Measurements from ENCODE around the gene LAMB3. TPM values are rescaled to one million over a fixed set of nuclear protein-coding genes. Genes with fewer than 3 reads are reported as not detected.

The LAMB3 gene
- total and polyA plus RNA-seq, 10 of the 15 experiments (the other 5 are each of a cell fraction or from before 2014, with no cell fraction given): 0.04 to 1.8 (median 0.10) TPM; not detected in 1

DNA sequence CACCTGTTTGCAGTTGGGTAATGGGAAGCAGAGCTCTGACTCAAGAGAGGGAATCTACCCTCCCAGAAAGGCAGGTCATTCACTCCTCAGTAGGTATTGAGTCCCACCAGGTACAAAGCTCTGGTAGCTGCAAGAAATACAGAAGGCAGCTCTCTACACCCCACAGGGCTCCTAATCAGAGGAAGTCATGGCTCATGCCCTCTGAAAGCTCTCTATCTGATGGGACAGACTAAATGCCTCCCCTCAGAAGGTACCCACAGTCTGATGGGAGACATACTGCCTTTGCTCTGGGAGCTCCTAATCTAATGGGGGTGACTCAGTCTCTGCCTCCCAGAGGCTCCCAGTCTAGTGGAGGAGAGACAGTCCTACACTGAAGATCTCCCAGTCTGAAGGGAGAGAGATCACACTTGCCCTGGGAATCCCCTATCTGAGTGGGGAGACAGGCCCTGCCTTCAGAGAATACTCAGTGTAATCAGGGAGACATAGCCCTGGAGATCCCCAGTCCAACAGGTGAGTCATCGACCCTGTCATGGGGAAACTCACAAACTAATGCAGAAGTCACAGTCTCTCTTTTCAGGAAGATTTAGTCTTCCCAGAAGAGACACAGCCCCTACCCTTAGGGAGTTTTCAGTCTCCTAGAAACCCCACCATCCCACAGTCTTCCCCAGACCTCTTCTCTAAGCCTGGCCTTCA lies 45.0 kb downstream of the LAMB3 start:
- Histone ChIP-seq H3K79me2 (ENCODE audit: control insufficient read depth, insufficient read depth, low read length) (no peaks in the 10 kb centered on the region), H3K27ac (ENCODE audit: control insufficient read depth, insufficient read depth) (peak overlapping the region; percentile 45; the same call in 1 of the 2 replicates), H3K4me1 (ENCODE audit: control insufficient read depth, insufficient read depth, low read length) (peaks cover 10% of the 10 kb centered on the region), H3K9me3 (replicated peaks; ENCODE audit: control insufficient read depth, insufficient read depth, low read length) (no peaks in the 10 kb centered on the region), H3K4me2 (ENCODE audit: control insufficient read depth, insufficient read depth) (peak overlapping the region; percentile 69), H3K9ac (ENCODE audit: control insufficient read depth, insufficient read depth, low read length) (peak overlapping the region; percentile 13; the same call in 1 of the 2 replicates), H2AFZ (ENCODE audit: control insufficient read depth, low read depth, low read length) (peak overlapping the region; percentile 68), H3K4me3 (no peak overlapping the region), H4K20me1 (ENCODE audit: control insufficient read depth, insufficient read depth) (no peaks in the 10 kb centered on the region), H3K36me3 (ENCODE audit: control insufficient read depth in 2 of 2, insufficient read depth in 2 of 2, low read length in 1 of 2) (no peaks in the 10 kb centered on the region), H3K27me3 (replicated peaks in 1 of 2; ENCODE audit: control insufficient read depth in 2 of 2, insufficient read depth in 2 of 2, low read length in 1 of 2) (no peaks in the 10 kb centered on the region)
- POLR2A ChIA-PET: interaction anchor here (0.7 to 2.2 kb wide), 8 partner anchors 9 to 69 kb away, joined by 3 to 16 read pairs (median 4); partner anchors contain the start of gene G0S2
- CTCF ChIA-PET: interaction anchor here (0.6 to 15.5 kb wide), 16 partner anchors 9 to 358 kb away, joined by 3 to 211 read pairs (median 7); partner anchors contain the start of genes CAMK1G and G0S2
- no TSS peak for BruUV-seq (replicated peaks)
- 0% methylated on average over 1 of the region's 1 CpG for WGBS (ENCODE audit: insufficient coverage, insufficient replicate concordance, low lambda C conversion rate, missing lambda C conversion rate)
- DNase-seq (ENCODE audit: low read depth, low spot score): peak; percentile 48
- in situ Hi-C loops (cut with MboI): no loop called here
- intact Hi-C loops (cut with micrococcal nuclease; ENCODE audit: unreplicated experiment): loop anchor here (10.0 kb wide), 1 partner anchor 138 kb away; no protein-coding TSS in a partner anchor
- peak; percentile 93 for ATAC-seq
- FAIRE-seq: peak; percentile 18
- RAD21 ChIA-PET (ENCODE audit: unreplicated experiment): interaction anchor here (0.7 to 3.3 kb wide), 18 partner anchors 7 to 161 kb away, joined by 3 to 15 read pairs (median 4); partner anchors contain the start of gene G0S2
- SMC1A ChIA-PET (ENCODE audit: uncharacterized antibody, unreplicated experiment): interaction anchor here (0.6 to 3.0 kb wide), 19 partner anchors 10 to 168 kb away, joined by 3 to 13 read pairs (median 4); no protein-coding TSS in a partner anchor
- no peak for TF ChIP-seq SREBF1 (IDR thresholded peaks at IDR 0.05; ENCODE audit: low read length)
- TF ChIP-seq NBN (IDR thresholded peaks at IDR 0.05): 0 out of 2 replicates have a peak, but pooled peaks have one; percentile 3
- no peak for TF ChIP-seq TBL1XR1 (IDR thresholded peaks at IDR 0.05; ENCODE audit: low read depth, low read length)
- no peak for TF ChIP-seq ETV6 (conservative IDR thresholded peaks at IDR 0.05 in 1 of 2, IDR thresholded peaks at IDR 0.05 in 1 of 2; ENCODE audit: borderline replicate concordance in 1 of 2, low read depth in 1 of 2)
- TF ChIP-seq NFYB (IDR thresholded peaks at IDR 0.05; ENCODE audit: insufficient read depth, low read depth, low read length): no peak
- no peak for TF ChIP-seq MYB (IDR thresholded peaks at IDR 0.05; ENCODE audit: borderline replicate concordance, low read depth, low read length)
- TF ChIP-seq RELA (IDR thresholded peaks at IDR 0.05; ENCODE audit: borderline replicate concordance, partially characterized antibody): peak; percentile 77
- peak; percentile 60 to 68; a peak in 3 of 4 replicates for TF ChIP-seq IKZF2 (IDR thresholded peaks at IDR 0.05)
- TF ChIP-seq SMARCA5 (IDR thresholded peaks at IDR 0.05): 0 out of 2 replicates have a peak, but pooled peaks have one; percentile 13
- no peak for TF ChIP-seq WRNIP1 (IDR thresholded peaks at IDR 0.05; ENCODE audit: borderline replicate concordance, low read depth, low read length)
- TF ChIP-seq, protein P1, sequence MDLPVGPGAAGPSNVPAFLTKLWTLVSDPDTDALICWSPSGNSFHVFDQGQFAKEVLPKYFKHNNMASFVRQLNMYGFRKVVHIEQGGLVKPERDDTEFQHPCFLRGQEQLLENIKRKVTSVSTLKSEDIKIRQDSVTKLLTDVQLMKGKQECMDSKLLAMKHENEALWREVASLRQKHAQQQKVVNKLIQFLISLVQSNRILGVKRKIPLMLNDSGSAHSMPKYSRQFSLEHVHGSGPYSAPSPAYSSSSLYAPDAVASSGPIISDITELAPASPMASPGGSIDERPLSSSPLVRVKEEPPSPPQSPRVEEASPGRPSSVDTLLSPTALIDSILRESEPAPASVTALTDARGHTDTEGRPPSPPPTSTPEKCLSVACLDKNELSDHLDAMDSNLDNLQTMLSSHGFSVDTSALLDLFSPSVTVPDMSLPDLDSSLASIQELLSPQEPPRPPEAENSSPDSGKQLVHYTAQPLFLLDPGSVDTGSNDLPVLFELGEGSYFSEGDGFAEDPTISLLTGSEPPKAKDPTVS (IDR thresholded peaks at IDR 0.05; ENCODE audit: low read depth, low read length): no peak
- TF ChIP-seq, protein P2, sequence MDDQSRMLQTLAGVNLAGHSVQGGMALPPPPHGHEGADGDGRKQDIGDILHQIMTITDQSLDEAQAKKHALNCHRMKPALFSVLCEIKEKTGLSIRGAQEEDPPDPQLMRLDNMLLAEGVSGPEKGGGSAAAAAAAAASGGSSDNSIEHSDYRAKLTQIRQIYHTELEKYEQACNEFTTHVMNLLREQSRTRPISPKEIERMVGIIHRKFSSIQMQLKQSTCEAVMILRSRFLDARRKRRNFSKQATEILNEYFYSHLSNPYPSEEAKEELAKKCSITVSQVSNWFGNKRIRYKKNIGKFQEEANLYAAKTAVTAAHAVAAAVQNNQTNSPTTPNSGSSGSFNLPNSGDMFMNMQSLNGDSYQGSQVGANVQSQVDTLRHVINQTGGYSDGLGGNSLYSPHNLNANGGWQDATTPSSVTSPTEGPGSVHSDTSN (IDR thresholded peaks at IDR 0.05; ENCODE audit: insufficient replicate concordance, low read depth, low read length): no peak
- TF ChIP-seq, protein P3, sequence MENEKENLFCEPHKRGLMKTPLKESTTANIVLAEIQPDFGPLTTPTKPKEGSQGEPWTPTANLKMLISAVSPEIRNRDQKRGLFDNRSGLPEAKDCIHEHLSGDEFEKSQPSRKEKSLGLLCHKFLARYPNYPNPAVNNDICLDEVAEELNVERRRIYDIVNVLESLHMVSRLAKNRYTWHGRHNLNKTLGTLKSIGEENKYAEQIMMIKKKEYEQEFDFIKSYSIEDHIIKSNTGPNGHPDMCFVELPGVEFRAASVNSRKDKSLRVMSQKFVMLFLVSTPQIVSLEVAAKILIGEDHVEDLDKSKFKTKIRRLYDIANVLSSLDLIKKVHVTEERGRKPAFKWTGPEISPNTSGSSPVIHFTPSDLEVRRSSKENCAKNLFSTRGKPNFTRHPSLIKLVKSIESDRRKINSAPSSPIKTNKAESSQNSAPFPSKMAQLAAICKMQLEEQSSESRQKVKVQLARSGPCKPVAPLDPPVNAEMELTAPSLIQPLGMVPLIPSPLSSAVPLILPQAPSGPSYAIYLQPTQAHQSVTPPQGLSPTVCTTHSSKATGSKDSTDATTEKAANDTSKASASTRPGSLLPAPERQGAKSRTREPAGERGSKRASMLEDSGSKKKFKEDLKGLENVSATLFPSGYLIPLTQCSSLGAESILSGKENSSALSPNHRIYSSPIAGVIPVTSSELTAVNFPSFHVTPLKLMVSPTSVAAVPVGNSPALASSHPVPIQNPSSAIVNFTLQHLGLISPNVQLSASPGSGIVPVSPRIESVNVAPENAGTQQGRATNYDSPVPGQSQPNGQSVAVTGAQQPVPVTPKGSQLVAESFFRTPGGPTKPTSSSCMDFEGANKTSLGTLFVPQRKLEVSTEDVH (IDR thresholded peaks at IDR 0.05; ENCODE audit: low read depth, partially characterized antibody): no peak
- peak; percentile 48 for TF ChIP-seq MEF2B (IDR thresholded peaks at IDR 0.05; ENCODE audit: partially characterized antibody, poor library complexity, severe bottlenecking)
- TF ChIP-seq CREB1 (IDR thresholded peaks at IDR 0.05; ENCODE audit: low read depth): no peak
- 0 out of 2 replicates have a peak, but pooled peaks have one; percentile 61 for TF ChIP-seq DPF2 (IDR thresholded peaks at IDR 0.05)
- no peak for TF ChIP-seq ZNF207 (IDR thresholded peaks at IDR 0.05; ENCODE audit: borderline replicate concordance)
- TF ChIP-seq MTA3 (IDR thresholded peaks at IDR 0.05; ENCODE audit: borderline replicate concordance, low read length): no peak
